GM12801 (cell line): ENCODE results near the gene OSTN.

ENCODE experiments used
- CTCF ChIP-seq: IDR thresholded peaks from one replicate; pipeline ENCODE4 v1.5.1; 2011; ENCODE audit warnings: control low read depth; ENCODE audit not compliant: insufficient read length; ENCODE audit errors: extremely low read depth

OSTN gene

GRCh38 chr3:191236646-191237045 lies 37.6 kb downstream of the OSTN start:
- TF ChIP-seq CTCF: no peak

- no peak for TF ChIP-seq CTCF
Measured at GRCh38 chr3:191237047-191237882, 38.2 kb downstream of the OSTN start.

GRCh38 chr3:191238321-191238817 lies 39.3 kb downstream of the OSTN start:
- no peak for TF ChIP-seq CTCF

- no peak for TF ChIP-seq CTCF
Measured at GRCh38 chr3:191239407-191240031, 40.5 kb downstream of the OSTN start.

GRCh38 chr3:191240486-191240885 lies 41.4 kb downstream of the OSTN start:
- no peak for TF ChIP-seq CTCF

- TF ChIP-seq CTCF: no peak
Measured at GRCh38 chr3:191244242-191244867, 45.3 kb downstream of the OSTN start.

- no peak for TF ChIP-seq CTCF
Measured at GRCh38 chr3:191246630-191247029, 47.6 kb downstream of the OSTN start.
